ENCODE data around the gene FTO. TPM values are rescaled to one million over a fixed set of nuclear protein-coding genes. Genes with fewer than 3 reads are reported as not detected.

Gene FTO
- total RNA-seq, 4 donors from 2014 or later, result 29.0 to 64.1 (median 48.1) TPM

GRCh38 chr16:53836142-53836541, 132.2 kb downstream of the FTO start:
- intact Hi-C loops (cut with DNase I), result no loop called here
- H3K27me3 ChIP-seq, result no peaks in the 10 kb centered on the region
- H3K36me3 ChIP-seq, result no peaks in the 10 kb centered on the region
- H3K27ac ChIP-seq, result no peak overlapping the region
- no peaks in the 10 kb centered on the region for H3K9me3 ChIP-seq
- H3K4me1 ChIP-seq, result peaks cover 0 to 39% (median 7%) of the 10 kb centered on the region in 3 donors
- no peak overlapping the region for H3K4me3 ChIP-seq
- no peak for DNase-seq
- TF ChIP-seq, protein P1, sequence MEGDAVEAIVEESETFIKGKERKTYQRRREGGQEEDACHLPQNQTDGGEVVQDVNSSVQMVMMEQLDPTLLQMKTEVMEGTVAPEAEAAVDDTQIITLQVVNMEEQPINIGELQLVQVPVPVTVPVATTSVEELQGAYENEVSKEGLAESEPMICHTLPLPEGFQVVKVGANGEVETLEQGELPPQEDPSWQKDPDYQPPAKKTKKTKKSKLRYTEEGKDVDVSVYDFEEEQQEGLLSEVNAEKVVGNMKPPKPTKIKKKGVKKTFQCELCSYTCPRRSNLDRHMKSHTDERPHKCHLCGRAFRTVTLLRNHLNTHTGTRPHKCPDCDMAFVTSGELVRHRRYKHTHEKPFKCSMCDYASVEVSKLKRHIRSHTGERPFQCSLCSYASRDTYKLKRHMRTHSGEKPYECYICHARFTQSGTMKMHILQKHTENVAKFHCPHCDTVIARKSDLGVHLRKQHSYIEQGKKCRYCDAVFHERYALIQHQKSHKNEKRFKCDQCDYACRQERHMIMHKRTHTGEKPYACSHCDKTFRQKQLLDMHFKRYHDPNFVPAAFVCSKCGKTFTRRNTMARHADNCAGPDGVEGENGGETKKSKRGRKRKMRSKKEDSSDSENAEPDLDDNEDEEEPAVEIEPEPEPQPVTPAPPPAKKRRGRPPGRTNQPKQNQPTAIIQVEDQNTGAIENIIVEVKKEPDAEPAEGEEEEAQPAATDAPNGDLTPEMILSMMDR (IDR thresholded peaks at IDR 0.05), result no peak
- TF ChIP-seq POLR2A (IDR thresholded peaks at IDR 0.05), result no peak
- WGBS, 2 donors, result 95 to 96% methylated on average over 3 of the region's 3 CpGs

DNA sequence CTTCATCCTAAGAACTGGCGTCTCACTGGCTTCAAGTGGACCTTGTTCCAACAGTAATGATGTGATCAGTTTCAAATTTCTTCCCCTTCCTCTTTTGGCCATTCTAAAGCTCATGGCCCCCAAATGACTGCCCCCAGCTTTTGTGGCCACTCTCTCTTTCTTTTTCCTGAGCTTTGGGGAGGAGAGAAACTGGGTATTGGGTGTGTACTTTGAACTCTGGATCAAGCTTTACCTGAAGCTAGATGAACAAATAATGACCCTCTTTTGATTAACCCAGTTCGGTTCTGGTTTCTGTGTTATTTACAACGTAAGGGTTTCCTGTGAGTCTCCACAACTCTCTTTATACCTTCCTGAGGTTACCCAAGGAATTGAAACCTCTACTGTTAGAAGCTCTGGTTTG, 132.7 kb downstream of the FTO start:
- Histone ChIP-seq H3K4me1 (peaks cover 0 to 45% (median 8%) of the 10 kb centered on the region in 3 donors), H3K27me3 (no peaks in the 10 kb centered on the region), H3K36me3 (no peaks in the 10 kb centered on the region), H3K4me3 (no peak overlapping the region), H3K27ac (no peak overlapping the region), H3K9me3 (no peaks in the 10 kb centered on the region)
- no peak for DNase-seq
- TF ChIP-seq POLR2A (IDR thresholded peaks at IDR 0.05), result no peak
- TF ChIP-seq, protein P1 (IDR thresholded peaks at IDR 0.05), result no peak
- WGBS, 2 donors, result 83 to 85% methylated on average over 3 of the region's 3 CpGs
- intact Hi-C loops (cut with DNase I), result no loop called here

GRCh38 chr16:53837426-53837825, 133.5 kb downstream of the FTO start:
- TF ChIP-seq, protein P1 (IDR thresholded peaks at IDR 0.05), result no peak
- TF ChIP-seq POLR2A (IDR thresholded peaks at IDR 0.05), result no peak
- no peaks in the 10 kb centered on the region for H3K27me3 ChIP-seq
- H3K4me3 ChIP-seq, result no peak overlapping the region
- no peaks in the 10 kb centered on the region for H3K9me3 ChIP-seq
- H3K27ac ChIP-seq, result no peak overlapping the region
- intact Hi-C loops (cut with DNase I), result no loop called here
- DNase-seq, result no peak
- no peaks in the 10 kb centered on the region for H3K36me3 ChIP-seq
- 81 to 88% methylated on average over 7 of the region's 7 CpGs for WGBS, 2 donors
- peaks cover 0 to 52% (median 12%) of the 10 kb centered on the region in 3 donors for H3K4me1 ChIP-seq

DNA sequence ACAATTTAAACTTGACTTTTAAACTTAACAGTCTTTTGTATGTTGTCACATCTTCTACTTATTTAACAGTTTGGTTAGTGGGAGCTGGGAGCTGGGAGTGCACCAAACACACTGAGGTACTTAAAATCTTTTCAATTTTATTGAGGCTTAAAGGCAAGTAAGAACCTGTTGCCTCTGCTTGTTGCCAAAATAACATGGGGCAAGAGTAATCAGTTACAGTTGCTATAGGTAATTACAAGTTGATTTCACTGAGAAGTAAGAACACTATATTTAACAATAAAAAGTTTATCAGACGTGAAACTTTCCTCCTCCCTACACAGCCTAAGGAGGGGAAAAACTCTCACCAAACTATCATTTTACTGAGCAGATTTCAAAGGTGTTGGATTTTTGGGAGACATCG, 135.2 kb downstream of the FTO start:
- 40 to 61% methylated on average over 2 of the region's 2 CpGs for WGBS, 2 donors
- intact Hi-C loops (cut with DNase I), result no loop called here
- no peak for DNase-seq
- no peak overlapping the region for H3K4me3 ChIP-seq
- peak overlapping the region in 2 of 4 donors; percentile 59 to 66 for H3K27ac ChIP-seq
- no peaks in the 10 kb centered on the region for H3K27me3 ChIP-seq
- no peaks in the 10 kb centered on the region for H3K9me3 ChIP-seq
- peaks cover 0 to 1% (median 0%) of the 10 kb centered on the region in 3 donors for H3K36me3 ChIP-seq
- H3K4me1 ChIP-seq, result peaks cover 0 to 52% (median 12%) of the 10 kb centered on the region in 3 donors
- no peak for TF ChIP-seq POLR2A (IDR thresholded peaks at IDR 0.05)

DNA sequence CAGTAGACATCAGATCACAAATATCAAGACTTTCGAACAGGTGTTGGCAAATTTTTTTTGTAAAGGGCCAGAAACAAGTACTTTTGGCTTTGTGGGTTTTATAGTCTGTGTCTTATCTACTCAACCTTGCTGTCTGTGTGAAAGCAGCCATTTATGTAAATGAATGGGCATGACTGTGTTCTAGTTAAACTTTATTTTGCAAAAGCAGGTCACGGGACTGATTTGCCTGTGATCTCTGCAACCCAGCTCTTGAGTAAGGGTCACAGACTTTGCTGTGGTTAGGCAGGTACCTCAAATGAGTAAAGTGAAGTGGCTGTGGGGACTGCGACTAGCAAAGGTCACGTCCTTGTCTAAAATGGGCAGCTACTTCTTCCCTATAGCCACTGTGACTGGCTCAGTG, 136.5 kb downstream of the FTO start:
- Histone ChIP-seq H3K4me3 (no peak overlapping the region), H3K4me1 (peaks cover 0 to 52% (median 12%) of the 10 kb centered on the region in 3 donors), H3K9me3 (no peaks in the 10 kb centered on the region), H3K36me3 (peaks cover 0 to 14% (median 0%) of the 10 kb centered on the region in 3 donors), H3K27me3 (no peaks in the 10 kb centered on the region), H3K27ac (no peak overlapping the region)
- DNase-seq, result no peak
- 50 to 57% methylated on average over 4 of the region's 4 CpGs for WGBS, 2 donors
- TF ChIP-seq, protein P1 (IDR thresholded peaks at IDR 0.05), result no peak
- no peak for TF ChIP-seq POLR2A (IDR thresholded peaks at IDR 0.05)
- intact Hi-C loops (cut with DNase I), result no loop called here

DNA sequence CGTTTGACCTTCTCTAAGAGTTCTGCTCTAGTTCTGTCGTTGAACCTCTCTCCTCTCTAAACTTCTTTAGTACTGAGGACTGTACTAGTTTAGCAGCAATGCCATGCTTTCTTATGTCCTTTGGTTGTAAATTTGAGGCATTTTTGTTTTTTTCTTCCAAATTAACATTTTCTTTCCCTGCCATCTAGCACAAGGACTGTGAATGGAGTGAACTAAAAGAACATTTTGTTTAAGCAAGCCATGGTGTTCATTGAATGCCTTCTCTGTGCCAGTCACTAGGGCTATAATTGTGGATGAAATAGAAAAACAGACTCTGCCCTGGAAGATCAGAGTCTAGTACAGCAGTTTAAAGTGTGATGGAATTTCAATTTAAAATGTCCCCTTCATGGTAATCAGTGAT, 137.9 kb downstream of the FTO start:
- H3K27ac ChIP-seq, result no peak overlapping the region
- no peak overlapping the region for H3K4me3 ChIP-seq
- H3K9me3 ChIP-seq, result no peaks in the 10 kb centered on the region
- 31 to 37% methylated on average over 2 of the region's 2 CpGs for WGBS, 2 donors
- H3K36me3 ChIP-seq, result peaks cover 0 to 15% (median 0%) of the 10 kb centered on the region in 3 donors
- peaks cover 0 to 52% (median 12%) of the 10 kb centered on the region in 3 donors for H3K4me1 ChIP-seq
- intact Hi-C loops (cut with DNase I), result no loop called here
- TF ChIP-seq, protein P1 (IDR thresholded peaks at IDR 0.05), result no peak
- TF ChIP-seq POLR2A (IDR thresholded peaks at IDR 0.05), result no peak
- H3K27me3 ChIP-seq, result no peaks in the 10 kb centered on the region
- no peak for DNase-seq

All from esophagus squamous epithelium (tissue), 5 donors.